Astrocyte of the spinal cord (primary cell): Measurements from ENCODE around the gene TOR3A.

Experiments
- DNase-seq: peaks from one replicate; pipeline ENCODE4 v3.0.0; 2011; ENCODE audit warnings: low read depth, low spot score
- H3K4me3 ChIP-seq: 2 replicates; pipeline ENCODE4 v1.5.1; 2011; ENCODE audit warnings: low read depth, mild to moderate bottlenecking, low read length, moderate library complexity
- in situ Hi-C: cut with HindIII; loops from 2 replicates; pipeline ENCODE4 v1.10.0; 2017; ENCODE audit warnings: low sequenced_read_pairs
- TF ChIP-seq, protein P1 (sequence below): IDR thresholded peaks from 2 replicates; pipeline ENCODE4 v1.5.1; 2012; ENCODE audit warnings: low read depth, mild to moderate bottlenecking, low read length, inconsistent platforms

Gene TOR3A

DNA sequence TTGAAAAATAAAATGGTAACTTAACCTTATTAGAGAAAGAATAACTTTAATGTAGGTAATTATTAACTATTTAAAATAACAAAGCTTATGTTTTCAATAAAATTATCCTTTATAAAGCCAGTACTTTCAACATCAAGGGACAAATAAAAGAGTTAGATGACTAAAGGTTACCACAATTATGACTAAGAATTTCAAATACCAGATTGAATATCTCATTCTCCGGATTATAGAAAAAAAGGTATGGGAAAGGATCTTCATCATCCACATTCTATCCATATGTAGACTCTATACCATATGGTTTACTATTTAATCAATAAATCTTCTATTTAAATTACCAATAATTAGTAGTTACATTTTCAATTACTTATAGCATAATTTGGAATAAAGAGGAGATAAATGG is 62.8 kb downstream of the TOR3A start:
- no peak for DNase-seq
- in situ Hi-C loops: no loop called here

DNA sequence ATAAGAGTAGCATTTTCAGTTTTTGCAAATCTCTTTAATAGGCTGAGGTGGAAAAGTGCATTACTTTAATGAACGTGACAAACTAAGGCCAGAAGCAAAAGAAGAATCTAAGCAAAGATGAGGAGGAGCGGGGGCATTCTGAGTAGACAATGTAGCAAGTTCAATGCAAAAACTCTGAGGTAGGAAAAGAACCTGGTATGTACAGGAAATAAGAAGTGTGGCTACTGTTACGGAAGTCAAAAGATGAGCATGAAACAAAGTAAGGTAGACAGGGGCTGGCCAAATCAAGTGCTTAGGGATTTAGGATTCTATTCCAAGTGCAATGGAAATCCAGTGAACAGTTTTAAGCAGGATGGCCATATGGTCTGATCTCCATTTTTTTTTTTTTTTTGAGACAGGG is 63.7 kb downstream of the TOR3A start:
- in situ Hi-C loops: no loop called here
- no peak for DNase-seq

More for the DNA sequence above, 62.8 kb downstream of the TOR3A start:
- TF ChIP-seq, protein P1, sequence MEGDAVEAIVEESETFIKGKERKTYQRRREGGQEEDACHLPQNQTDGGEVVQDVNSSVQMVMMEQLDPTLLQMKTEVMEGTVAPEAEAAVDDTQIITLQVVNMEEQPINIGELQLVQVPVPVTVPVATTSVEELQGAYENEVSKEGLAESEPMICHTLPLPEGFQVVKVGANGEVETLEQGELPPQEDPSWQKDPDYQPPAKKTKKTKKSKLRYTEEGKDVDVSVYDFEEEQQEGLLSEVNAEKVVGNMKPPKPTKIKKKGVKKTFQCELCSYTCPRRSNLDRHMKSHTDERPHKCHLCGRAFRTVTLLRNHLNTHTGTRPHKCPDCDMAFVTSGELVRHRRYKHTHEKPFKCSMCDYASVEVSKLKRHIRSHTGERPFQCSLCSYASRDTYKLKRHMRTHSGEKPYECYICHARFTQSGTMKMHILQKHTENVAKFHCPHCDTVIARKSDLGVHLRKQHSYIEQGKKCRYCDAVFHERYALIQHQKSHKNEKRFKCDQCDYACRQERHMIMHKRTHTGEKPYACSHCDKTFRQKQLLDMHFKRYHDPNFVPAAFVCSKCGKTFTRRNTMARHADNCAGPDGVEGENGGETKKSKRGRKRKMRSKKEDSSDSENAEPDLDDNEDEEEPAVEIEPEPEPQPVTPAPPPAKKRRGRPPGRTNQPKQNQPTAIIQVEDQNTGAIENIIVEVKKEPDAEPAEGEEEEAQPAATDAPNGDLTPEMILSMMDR: no peak
- H3K4me3 ChIP-seq: no peak overlapping the region

More for the DNA sequence above, 63.7 kb downstream of the TOR3A start:
- TF ChIP-seq, protein P1: no peak
- no peak overlapping the region for H3K4me3 ChIP-seq
